ENCODE data around the gene MEFV. TPM values are rescaled to one million over a fixed set of nuclear protein-coding genes. Genes with fewer than 3 reads are reported as not detected.
"Not testable (repeated sequence)": the region's sequence is repeated elsewhere in the genome, so short reads cannot be mapped to it uniquely, and the experiment has no call there.

The MEFV gene
- total RNA-seq, 1 donor from 2014 or later: not detected

DNA sequence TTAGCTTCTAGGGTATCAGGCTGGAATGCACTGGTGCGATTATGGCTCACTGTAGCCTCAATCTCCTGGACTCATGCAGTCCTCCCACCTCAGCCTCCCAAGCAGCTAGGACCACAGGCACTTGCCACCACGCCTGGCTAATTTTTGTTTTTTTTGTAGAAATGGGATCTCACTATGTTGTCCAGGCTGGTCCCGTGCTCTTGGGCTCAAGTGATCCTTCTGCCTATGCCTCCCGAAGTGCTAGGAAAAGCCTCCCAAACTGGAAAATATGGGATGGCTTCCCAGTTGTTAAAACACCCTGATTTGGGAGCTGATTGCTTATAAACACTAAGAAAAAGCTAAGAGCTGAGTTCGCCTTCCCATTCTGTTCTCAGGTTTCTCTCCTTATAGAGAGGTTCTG, 20.2 kb upstream of the MEFV start:
- Mint-ChIP-seq H3K4me1 (ENCODE audit: unreplicated experiment) (no peaks in the 10 kb centered on the region), H3K9me3 (ENCODE audit: unreplicated experiment) (no peaks in the 10 kb centered on the region), H3K27ac (ENCODE audit: unreplicated experiment) (no peak overlapping the region), H3K4me3 (ENCODE audit: unreplicated experiment) (no peak overlapping the region), H3K27me3 (ENCODE audit: unreplicated experiment) (peaks cover 19% of the 10 kb centered on the region), H3K36me3 (ENCODE audit: unreplicated experiment) (no peaks in the 10 kb centered on the region)
- no peak for TF ChIP-seq CTCF (IDR thresholded peaks at IDR 0.05)
- DNase-seq (ENCODE audit: extremely low spot score, unreplicated experiment): no peak

DNA sequence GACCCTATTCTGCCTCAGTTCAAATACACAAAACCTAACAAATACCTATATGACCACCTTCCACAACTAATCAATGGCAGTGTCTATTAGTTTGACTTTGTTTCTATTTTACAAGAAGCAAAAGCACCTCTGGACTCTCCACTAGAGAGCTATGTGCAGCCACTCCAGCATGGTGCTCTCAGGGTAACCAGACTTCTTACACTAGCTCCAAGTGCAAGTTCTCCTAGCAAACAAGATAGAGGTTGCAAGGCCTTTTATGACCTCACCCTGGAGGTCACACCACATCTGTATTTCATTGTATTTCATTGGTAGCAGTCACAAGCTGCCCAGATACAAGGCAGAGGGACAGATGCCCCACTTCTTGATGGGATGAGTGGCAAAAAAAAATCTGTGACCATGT, 18.5 kb upstream of the MEFV start:
- Mint-ChIP-seq H3K4me1 (ENCODE audit: unreplicated experiment) (no peaks in the 10 kb centered on the region), H3K27ac (ENCODE audit: unreplicated experiment) (no peak overlapping the region), H3K4me3 (ENCODE audit: unreplicated experiment) (no peak overlapping the region), H3K36me3 (ENCODE audit: unreplicated experiment) (no peaks in the 10 kb centered on the region), H3K9me3 (ENCODE audit: unreplicated experiment) (no peaks in the 10 kb centered on the region), H3K27me3 (ENCODE audit: unreplicated experiment) (peaks cover 19% of the 10 kb centered on the region)
- no peak for TF ChIP-seq CTCF (IDR thresholded peaks at IDR 0.05)
- DNase-seq (ENCODE audit: extremely low spot score, unreplicated experiment): no peak

GRCh38 chr16:3274490-3274889, 18.1 kb upstream of the MEFV start:
- Mint-ChIP-seq H3K36me3 (ENCODE audit: unreplicated experiment) (no peaks in the 10 kb centered on the region), H3K27ac (ENCODE audit: unreplicated experiment) (no peak overlapping the region), H3K4me3 (ENCODE audit: unreplicated experiment) (no peak overlapping the region), H3K4me1 (ENCODE audit: unreplicated experiment) (no peaks in the 10 kb centered on the region), H3K9me3 (ENCODE audit: unreplicated experiment) (no peaks in the 10 kb centered on the region), H3K27me3 (ENCODE audit: unreplicated experiment) (peaks cover 19% of the 10 kb centered on the region)
- TF ChIP-seq CTCF (IDR thresholded peaks at IDR 0.05): no peak
- no peak for DNase-seq (ENCODE audit: extremely low spot score, unreplicated experiment)

DNA sequence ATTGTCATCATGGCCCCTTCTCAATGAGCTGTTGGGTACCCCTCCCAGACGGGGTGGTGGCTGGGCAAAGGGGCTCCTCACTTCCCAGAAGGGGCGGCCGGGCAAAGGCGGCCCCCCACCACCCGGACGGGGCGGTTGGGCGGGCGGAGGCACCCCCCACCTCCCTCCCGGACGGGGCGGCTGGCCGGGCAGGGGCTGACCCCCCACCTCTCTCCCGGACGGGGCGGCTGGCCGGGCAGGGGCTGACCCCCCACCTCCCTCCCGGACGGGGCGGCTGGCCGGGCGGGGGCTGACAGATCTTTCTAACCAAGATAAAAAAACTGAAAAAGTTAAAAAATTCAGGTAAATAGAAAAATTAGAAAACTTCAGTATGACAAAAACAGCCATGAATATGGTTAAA, 14.8 kb upstream of the MEFV start:
- H3K4me3 Mint-ChIP-seq (ENCODE audit: unreplicated experiment); H3K9me3 Mint-ChIP-seq (ENCODE audit: unreplicated experiment); H3K4me1 Mint-ChIP-seq (ENCODE audit: unreplicated experiment); H3K27me3 Mint-ChIP-seq (ENCODE audit: unreplicated experiment); DNase-seq (ENCODE audit: extremely low spot score, unreplicated experiment); H3K36me3 Mint-ChIP-seq (ENCODE audit: unreplicated experiment); H3K27ac Mint-ChIP-seq (ENCODE audit: unreplicated experiment): not testable (repeated sequence)

DNA sequence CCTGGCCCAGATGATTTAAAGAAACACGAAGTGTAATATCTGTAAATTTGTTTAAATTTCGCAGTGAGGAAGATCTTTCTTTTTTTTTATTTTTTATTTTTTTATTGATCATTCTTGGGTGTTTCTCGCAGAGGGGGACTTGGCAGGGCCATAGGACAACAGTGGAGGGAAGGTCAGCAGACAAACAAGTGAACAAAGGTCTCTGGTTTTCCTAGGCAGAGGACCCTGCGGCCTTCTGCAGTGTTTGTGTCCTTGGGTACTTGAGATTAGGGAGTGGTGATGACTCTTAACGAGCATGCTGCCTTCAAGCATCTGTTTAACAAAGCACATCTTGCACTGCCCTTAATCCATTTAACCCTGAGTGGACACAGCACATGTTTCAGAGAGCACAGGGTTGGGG, 14.3 kb upstream of the MEFV start:
- not testable (repeated sequence) for H3K4me1 Mint-ChIP-seq (ENCODE audit: unreplicated experiment); H3K27ac Mint-ChIP-seq (ENCODE audit: unreplicated experiment); H3K27me3 Mint-ChIP-seq (ENCODE audit: unreplicated experiment); H3K4me3 Mint-ChIP-seq (ENCODE audit: unreplicated experiment); H3K9me3 Mint-ChIP-seq (ENCODE audit: unreplicated experiment); DNase-seq (ENCODE audit: extremely low spot score, unreplicated experiment); H3K36me3 Mint-ChIP-seq (ENCODE audit: unreplicated experiment)

DNA sequence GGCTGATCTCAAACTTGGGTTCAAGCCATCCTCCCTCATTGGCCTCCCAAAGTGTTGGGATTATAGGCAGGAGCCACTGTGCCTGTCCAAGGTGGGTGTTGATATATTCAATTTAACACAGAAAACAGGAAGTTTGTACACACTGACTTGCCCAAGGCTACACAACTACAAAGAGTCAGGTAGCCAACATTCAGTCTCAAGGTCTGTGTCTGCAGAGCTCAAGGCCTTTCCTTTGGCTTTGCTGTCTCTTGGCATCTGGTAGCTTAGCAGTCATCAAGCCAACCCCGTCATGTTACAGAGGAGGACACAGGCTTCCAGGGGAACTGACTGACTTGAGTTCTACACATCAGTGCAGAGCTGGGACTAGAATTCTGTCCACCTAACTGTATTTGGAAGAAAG, 11.9 kb upstream of the MEFV start:
- H3K4me1 Mint-ChIP-seq (ENCODE audit: unreplicated experiment): peaks cover 14% of the 10 kb centered on the region
- H3K4me3 Mint-ChIP-seq (ENCODE audit: unreplicated experiment): no peak overlapping the region
- no peaks in the 10 kb centered on the region for H3K27me3 Mint-ChIP-seq (ENCODE audit: unreplicated experiment)
- peaks cover 3% of the 10 kb centered on the region for H3K36me3 Mint-ChIP-seq (ENCODE audit: unreplicated experiment)
- no peak overlapping the region for H3K27ac Mint-ChIP-seq (ENCODE audit: unreplicated experiment)
- DNase-seq (ENCODE audit: extremely low spot score, unreplicated experiment): no peak
- no peak for TF ChIP-seq CTCF (IDR thresholded peaks at IDR 0.05)
- H3K9me3 Mint-ChIP-seq (ENCODE audit: unreplicated experiment): no peaks in the 10 kb centered on the region

Data from osteocyte (in vitro differentiated cells).